CD4-positive, alpha-beta T cell treated with Interleukin-12 subunit alpha and Interleukin-12 subunit beta, for 1 hour (primary cell): Measurements from ENCODE around the gene PGM1.
"Not testable (repeated sequence)": the region's sequence is repeated elsewhere in the genome, so short reads cannot be mapped to it uniquely, and the experiment has no call there.

Experiments
- DNase-seq: peaks from one replicate; pipeline ENCODE4 v3.0.0-alpha.2; 2020

PGM1 gene

DNA sequence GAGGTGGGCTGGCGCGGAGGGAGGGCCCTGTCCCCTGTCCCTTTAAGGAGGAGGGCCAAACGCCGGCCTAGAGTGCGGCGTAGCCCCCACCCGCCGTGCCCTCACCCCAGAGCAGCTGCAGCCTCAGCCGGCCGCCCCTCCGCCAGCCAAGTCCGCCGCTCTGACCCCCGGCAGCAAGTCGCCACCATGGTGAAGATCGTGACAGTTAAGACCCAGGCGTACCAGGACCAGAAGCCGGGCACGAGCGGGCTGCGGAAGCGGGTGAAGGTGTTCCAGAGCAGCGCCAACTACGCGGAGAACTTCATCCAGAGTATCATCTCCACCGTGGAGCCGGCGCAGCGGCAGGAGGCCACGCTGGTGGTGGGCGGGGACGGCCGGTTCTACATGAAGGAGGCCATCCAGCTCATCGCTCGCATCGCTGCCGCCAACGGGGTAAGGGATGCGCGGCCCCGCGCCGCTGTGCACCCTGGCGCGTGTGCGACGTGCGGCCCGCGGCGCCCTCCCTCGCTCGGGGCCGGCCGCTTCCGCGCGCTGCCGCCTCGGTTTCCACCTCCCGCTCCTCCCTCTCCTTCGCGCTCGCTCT, at the start of gene PGM1:
Gene PGM1 (plus strand): TSS at position 109 of the 583 bp plus-strand sequence. CDS start 78 bp downstream, at position 187.
- DNase-seq = peak; percentile 74

- DNase-seq = no peak
Measured at GRCh38 chr1:63545780-63546179, 47.4 kb upstream of the PGM1 start.

GRCh38 chr1:63547621-63548294, 45.5 kb upstream of the PGM1 start:
- DNase-seq = no peak

- no peak for DNase-seq
Measured at GRCh38 chr1:63548303-63548702, 44.9 kb upstream of the PGM1 start.

- peak; percentile 11 for DNase-seq
Measured at GRCh38 chr1:63548877-63549276, 44.3 kb upstream of the PGM1 start.

GRCh38 chr1:63555480-63555879, 37.7 kb upstream of the PGM1 start:
- DNase-seq = no peak

GRCh38 chr1:63557365-63557987, 35.7 kb upstream of the PGM1 start:
- peak; percentile 19 for DNase-seq

DNA sequence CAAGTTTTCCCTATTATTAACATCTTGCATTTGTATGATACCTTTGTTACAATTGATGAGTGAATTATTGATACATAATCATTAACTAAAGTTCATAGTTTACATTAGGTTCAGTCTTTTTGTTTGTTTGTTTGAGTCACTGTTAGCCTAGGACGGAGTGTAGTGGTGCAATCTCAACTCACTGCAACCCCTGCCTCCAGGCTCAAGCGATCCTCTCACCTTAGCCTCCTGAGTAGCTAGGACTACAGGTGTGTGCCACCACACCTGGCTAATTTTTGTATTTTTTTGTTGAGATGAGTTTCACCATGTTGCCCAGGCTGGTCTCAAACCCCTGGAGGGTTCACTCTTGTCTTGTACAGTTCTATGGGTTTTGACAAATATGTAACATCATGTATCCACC, 33.9 kb upstream of the PGM1 start:
- no peak for DNase-seq

- no peak for DNase-seq
Measured at GRCh38 chr1:63563745-63564144, 29.5 kb upstream of the PGM1 start.

DNA sequence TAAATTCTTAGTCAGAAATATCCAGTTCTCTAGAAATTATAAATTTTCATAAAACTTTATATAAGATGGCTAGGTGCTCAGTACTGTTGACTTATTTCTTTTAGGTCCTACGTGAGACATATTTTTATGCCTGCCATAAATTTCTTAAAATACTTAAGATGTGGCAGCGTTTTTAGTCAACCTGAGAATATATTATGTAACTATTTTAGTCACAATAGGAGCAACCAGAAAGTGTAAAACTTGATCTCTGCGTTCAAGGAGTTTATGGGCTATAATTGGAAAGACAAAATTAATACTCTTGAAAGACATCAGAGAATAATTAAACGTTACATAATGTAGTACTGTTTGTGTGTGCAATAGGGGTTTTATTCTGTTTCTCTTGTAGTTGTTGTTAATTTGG, 24.1 kb upstream of the PGM1 start:
- no peak for DNase-seq

GRCh38 chr1:63569640-63570316, 23.4 kb upstream of the PGM1 start:
- DNase-seq = no peak

DNA sequence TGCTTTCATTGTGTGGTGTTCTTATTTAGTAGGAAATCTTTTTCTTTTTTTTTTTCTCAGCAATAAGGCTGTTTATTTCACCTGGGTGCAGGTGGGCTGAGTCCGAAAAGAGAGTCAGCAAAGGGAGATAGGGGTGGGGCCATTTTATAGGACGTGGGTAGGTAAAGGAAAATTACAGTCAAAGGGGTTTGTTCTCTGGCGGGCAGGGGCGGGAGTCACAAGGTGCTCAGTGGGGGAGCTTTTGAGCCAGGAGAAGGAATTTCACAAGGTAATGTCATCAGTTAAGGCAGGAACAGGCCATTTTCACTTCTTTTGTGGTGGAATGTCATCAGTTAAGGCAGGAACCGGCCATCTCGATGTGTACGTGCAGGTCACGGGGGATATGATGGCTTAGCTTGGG, 20.5 kb upstream of the PGM1 start:
- not testable (repeated sequence) for DNase-seq

- DNase-seq = not testable (repeated sequence)
Measured at GRCh38 chr1:63574203-63574796, 18.9 kb upstream of the PGM1 start.

DNA sequence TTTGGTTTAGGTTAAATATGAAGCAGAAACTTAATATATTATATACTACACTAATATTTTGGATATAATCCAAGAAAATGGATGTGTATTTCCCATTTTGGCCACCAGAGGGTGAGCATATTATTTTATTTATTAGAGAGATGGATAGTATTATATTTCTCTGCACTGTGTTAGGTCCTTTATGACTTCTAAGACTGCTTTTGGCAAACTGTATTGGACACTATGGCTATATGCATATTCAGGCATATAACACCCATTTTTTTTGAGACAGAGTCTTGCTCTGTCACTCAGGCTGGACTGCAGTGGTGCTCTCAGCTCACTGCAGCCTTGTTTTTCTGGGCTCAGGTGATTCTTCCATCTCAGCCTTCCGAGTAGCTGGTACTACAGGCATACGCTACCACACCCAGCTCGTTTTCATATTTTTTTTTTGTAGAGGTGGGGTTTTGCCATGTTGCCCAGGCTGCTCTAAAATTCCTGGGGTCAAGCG, 17.8 kb upstream of the PGM1 start:
- DNase-seq = peak; percentile 56

- DNase-seq = not testable (repeated sequence)
Measured at GRCh38 chr1:63586326-63586725, 6.9 kb upstream of the PGM1 start.

DNA sequence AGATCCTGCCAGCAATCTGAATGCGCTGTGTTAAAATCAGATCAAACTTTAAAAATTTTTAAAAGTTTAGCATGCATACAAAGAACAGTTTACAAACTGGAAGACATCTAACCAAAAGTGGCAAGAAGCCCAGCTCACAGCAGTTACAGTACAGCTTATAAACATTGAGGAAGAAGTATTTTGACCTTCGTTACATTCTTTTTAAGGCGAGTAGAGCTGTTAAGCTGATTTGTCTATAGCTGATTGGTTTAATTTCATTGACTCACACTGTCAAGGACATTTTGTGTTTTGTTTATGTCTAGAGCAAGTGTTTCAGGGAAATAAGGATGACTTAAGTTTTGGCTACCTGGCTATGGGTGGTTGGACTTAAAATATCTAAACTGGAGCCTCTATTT, 3.0 kb upstream of the PGM1 start:
- DNase-seq = no peak

- peak; percentile 47 for DNase-seq
Measured at GRCh38 chr1:63592536-63593302, 492 bp upstream of the PGM1 start.

DNA sequence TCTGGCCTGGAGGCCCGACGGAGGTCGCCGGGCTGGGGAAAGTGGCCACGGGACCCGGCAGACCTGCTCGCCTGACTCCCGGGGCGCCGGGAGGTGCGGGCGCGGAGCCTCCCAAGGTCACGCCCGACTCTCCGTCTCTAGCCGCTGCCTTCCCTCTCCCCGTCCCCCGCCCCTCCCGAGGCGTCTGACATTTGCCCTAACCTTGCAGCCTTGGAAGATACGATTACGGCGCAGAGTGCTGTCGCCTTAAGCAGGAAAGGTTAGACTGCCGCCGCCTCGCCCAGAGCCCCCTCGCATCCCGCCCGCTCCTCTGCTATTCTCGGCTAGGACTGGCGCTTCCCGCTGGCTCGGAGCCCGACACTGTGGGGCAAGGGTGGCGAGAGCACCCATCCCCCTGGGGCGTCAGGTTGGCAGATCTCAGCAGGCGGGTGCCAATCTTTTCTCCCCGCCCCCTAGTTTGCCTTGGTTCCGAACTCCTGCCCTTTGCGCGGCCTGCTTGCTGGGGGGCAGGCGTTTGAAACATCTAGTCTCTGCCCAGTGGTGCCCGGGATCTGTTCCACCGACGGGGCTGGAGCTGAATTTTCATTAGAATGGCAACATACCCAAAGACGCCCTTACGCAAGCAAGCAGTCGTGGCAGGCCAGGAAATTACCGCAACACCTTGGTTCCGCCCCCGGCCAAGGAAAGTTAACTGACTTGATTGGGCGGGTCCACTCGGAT, 835 bp downstream of the PGM1 start:
- DNase-seq = peak; percentile 79

GRCh38 chr1:63595435-63595834, 2.2 kb downstream of the PGM1 start:
- DNase-seq = no peak

GRCh38 chr1:63599799-63600198, 6.6 kb downstream of the PGM1 start:
- no peak for DNase-seq

DNA sequence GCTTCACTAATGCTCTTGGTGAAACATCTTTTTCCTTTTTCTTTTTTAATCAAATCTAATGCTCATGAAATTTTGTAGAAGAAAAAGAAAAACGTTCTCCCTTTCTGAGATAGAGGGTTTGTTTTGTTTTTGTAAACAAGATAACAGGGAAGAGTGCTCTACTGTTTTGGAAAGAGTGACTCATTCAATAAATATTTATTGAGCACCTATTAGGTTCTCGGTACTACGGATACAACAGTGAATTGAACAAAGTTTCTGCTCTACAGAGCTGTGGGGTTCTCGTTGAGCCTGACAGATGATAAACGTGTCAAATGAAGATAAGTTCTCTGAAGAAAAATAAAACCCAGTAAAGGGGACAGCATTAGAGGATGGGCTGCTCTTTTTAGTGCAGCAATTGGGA, 7.0 kb downstream of the PGM1 start:
- DNase-seq = no peak

DNA sequence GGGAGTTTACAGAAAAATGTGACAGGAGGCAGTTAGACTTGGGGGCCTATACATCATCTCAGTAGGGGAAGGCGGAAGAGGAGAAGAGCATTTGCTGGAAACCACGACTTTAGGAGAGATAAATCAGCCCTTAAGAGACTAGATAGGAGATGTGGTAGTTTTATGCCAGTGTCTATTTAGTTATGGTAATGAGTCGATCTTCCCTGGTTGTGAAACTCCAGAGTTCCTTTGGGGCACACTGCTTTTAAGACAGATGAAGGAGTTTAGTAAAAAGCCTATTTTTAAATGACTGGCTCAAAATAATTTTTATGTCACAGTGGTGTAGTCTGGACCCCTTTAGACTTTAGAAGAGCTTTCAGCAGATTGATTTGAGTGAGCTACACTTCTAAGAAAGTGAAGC, 7.8 kb downstream of the PGM1 start:
- DNase-seq = no peak
